Glutamatergic neuron (in vitro differentiated cells): ENCODE results near the gene SMPDL3A. TPM values are rescaled to one million over a fixed set of nuclear protein-coding genes. Genes with fewer than 3 reads are reported as not detected.

Experiments
- DNase-seq: peaks from one replicate; pipeline ENCODE4 v3.0.0; 2022
- H3K27ac Mint-ChIP-seq: one replicate; pipeline ENCODE4 v1.8.0; 2020; ENCODE audit warnings: mild to moderate bottlenecking, mixed read lengths, inconsistent platforms; ENCODE audit not compliant: unreplicated experiment
- H3K27me3 Mint-ChIP-seq: one replicate; pipeline ENCODE4 v1.8.0; 2020; ENCODE audit warnings: mild to moderate bottlenecking, moderate library complexity, mixed read lengths, inconsistent platforms; ENCODE audit not compliant: unreplicated experiment
- H3K36me3 Mint-ChIP-seq: one replicate; pipeline ENCODE4 v1.8.0; 2020; ENCODE audit warnings: mild to moderate bottlenecking, mixed read lengths, inconsistent platforms; ENCODE audit not compliant: unreplicated experiment
- H3K4me1 Mint-ChIP-seq: one replicate; pipeline ENCODE4 v1.8.0; 2020; ENCODE audit warnings: mild to moderate bottlenecking, low read depth, mixed read lengths, inconsistent platforms; ENCODE audit not compliant: unreplicated experiment
- H3K4me3 Mint-ChIP-seq: one replicate; pipeline ENCODE4 v1.8.0; 2020; ENCODE audit warnings: mild to moderate bottlenecking, mixed read lengths, inconsistent platforms; ENCODE audit not compliant: unreplicated experiment
- H3K9me3 Mint-ChIP-seq: one replicate; pipeline ENCODE4 v1.8.0; 2020; ENCODE audit warnings: mild to moderate bottlenecking, moderate library complexity, mixed read lengths, inconsistent platforms; ENCODE audit not compliant: unreplicated experiment
- total RNA-seq: library from RNA; stranded (reverse); fragmentation: NEBNext Ultra II Directional; extraction: Animal tissue kit (Norgen Biotek cat#: 25700); gene quantifications from one replicate; pipeline ENCODE4 v1.2.1, GENCODE V29; 2021; ENCODE audit not compliant: unreplicated experiment
- TF ChIP-seq, protein P1 (sequence below): fragments of 200-600 bp; sonication (generic); IDR thresholded peaks from one replicate; pipeline ENCODE4 v1.5.0; 2021; ENCODE audit not compliant: partially characterized antibody, unreplicated experiment

SMPDL3A gene
- total RNA-seq, 1 donor from 2014 or later = 10.0 TPM

DNA sequence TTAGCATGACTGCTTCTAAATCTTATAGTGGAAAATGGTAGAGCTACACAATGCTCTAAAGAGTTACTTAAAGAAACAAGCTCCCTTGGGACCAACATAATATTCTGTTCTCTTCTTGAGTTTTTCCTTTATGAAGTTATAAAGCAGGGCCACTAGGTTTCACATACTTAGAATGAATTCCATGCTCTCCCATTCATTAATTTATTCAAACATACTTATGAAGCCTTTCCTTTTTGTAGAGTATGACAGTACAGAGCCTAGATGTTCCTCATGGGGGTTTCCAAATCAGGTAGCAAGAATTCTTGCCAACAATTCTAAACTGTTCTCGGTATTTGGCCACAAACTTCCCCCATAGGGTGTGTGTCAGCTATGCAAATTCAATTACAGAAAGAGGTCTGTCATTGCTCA is 30.1 kb upstream of the SMPDL3A start:
- Mint-ChIP-seq H3K4me3 (no peak overlapping the region), H3K36me3 (no peaks in the 10 kb centered on the region), H3K4me1 (no peaks in the 10 kb centered on the region), H3K27me3 (peaks cover 2% of the 10 kb centered on the region), H3K27ac (no peak overlapping the region), H3K9me3 (peaks cover 2% of the 10 kb centered on the region)
- TF ChIP-seq, protein P1, sequence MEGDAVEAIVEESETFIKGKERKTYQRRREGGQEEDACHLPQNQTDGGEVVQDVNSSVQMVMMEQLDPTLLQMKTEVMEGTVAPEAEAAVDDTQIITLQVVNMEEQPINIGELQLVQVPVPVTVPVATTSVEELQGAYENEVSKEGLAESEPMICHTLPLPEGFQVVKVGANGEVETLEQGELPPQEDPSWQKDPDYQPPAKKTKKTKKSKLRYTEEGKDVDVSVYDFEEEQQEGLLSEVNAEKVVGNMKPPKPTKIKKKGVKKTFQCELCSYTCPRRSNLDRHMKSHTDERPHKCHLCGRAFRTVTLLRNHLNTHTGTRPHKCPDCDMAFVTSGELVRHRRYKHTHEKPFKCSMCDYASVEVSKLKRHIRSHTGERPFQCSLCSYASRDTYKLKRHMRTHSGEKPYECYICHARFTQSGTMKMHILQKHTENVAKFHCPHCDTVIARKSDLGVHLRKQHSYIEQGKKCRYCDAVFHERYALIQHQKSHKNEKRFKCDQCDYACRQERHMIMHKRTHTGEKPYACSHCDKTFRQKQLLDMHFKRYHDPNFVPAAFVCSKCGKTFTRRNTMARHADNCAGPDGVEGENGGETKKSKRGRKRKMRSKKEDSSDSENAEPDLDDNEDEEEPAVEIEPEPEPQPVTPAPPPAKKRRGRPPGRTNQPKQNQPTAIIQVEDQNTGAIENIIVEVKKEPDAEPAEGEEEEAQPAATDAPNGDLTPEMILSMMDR = no peak
- no peak for DNase-seq

GRCh38 chr6:122760330-122760729 is 28.7 kb upstream of the SMPDL3A start:
- Mint-ChIP-seq H3K27me3 (peaks cover 2% of the 10 kb centered on the region), H3K4me1 (no peaks in the 10 kb centered on the region), H3K4me3 (no peak overlapping the region), H3K9me3 (no peaks in the 10 kb centered on the region), H3K27ac (no peak overlapping the region), H3K36me3 (no peaks in the 10 kb centered on the region)
- DNase-seq = no peak
- TF ChIP-seq, protein P1 = no peak

- H3K9me3 Mint-ChIP-seq = no peaks in the 10 kb centered on the region
- no peak overlapping the region for H3K4me3 Mint-ChIP-seq
- no peaks in the 10 kb centered on the region for H3K4me1 Mint-ChIP-seq
- no peak overlapping the region for H3K27ac Mint-ChIP-seq
- H3K27me3 Mint-ChIP-seq = no peaks in the 10 kb centered on the region
- no peaks in the 10 kb centered on the region for H3K36me3 Mint-ChIP-seq
- no peak for DNase-seq
- TF ChIP-seq, protein P1 = no peak
These were observed 22.8 kb upstream of the SMPDL3A start for GRCh38 chr6:122766256-122766655.

- Mint-ChIP-seq H3K27me3 (no peaks in the 10 kb centered on the region), H3K4me3 (no peak overlapping the region), H3K9me3 (no peaks in the 10 kb centered on the region), H3K36me3 (no peaks in the 10 kb centered on the region), H3K27ac (no peak overlapping the region), H3K4me1 (no peaks in the 10 kb centered on the region)
- TF ChIP-seq, protein P1 = no peak
- no peak for DNase-seq
These were observed 18.0 kb upstream of the SMPDL3A start for GRCh38 chr6:122770835-122771601.

DNA sequence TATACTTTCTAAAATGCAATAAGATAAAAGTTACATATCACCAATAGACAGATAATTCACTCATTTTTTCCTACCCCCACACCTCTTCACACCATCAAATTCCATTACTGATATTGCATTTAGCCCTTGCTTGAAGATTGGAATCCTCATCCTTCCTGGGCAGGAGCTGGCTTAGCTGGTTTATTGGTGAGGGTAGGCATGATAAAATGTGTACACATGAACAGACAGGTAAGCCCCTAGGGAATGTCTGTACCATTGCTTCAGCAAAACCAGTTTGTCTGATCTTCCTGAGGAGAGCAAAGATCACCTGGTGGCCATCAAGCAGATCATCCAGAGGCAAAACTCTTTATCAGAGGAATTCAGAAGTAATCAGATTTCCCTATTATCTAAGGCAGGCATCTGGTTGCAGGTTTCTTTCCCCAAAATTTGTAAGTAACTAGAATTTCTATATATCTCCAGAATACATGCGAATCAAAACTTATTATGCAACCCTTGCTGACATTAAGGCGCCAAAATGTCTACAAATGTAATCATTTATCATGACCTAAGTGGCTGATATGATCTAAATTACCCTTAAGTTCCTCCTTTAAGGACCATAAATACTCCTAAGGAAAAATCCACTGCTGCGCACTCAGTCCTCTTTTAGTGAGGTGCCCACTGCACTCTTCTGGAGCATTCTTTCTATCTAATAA is 16.2 kb upstream of the SMPDL3A start:
- Mint-ChIP-seq H3K9me3 (no peaks in the 10 kb centered on the region), H3K4me1 (no peaks in the 10 kb centered on the region), H3K27me3 (no peaks in the 10 kb centered on the region), H3K36me3 (no peaks in the 10 kb centered on the region), H3K27ac (no peak overlapping the region), H3K4me3 (no peak overlapping the region)
- no peak for DNase-seq
- TF ChIP-seq, protein P1 = no peak
